Activated CD4-positive, alpha-beta T cell treated with anti-CD3 and anti-CD28 coated beads, Interleukin-2, Interleukin-6, amounts not matched to agents 100 ng/mL and 50 ng/mL, durations not matched to agents 16 hours and 8 hours (primary cell): Measurements from ENCODE around the gene CAPZA1.
"Not testable (repeated sequence)": the region's sequence is repeated elsewhere in the genome, so short reads cannot be mapped to it uniquely, and the experiment has no call there.

ENCODE experiments used
- DNase-seq: peaks from one replicate; pipeline ENCODE4 v3.0.0-alpha.2; 2020

The CAPZA1 gene

GRCh38 chr1:112619518-112620376, at the start of gene CAPZA1:
Gene CAPZA1 (plus strand): TSS chr1:112619832. CDS start chr1:112619845, 13 bp downstream.
- peak; percentile 96 for DNase-seq

GRCh38 chr1:112575154-112575804, 44.4 kb upstream of the CAPZA1 start:
- DNase-seq, result no peak

DNA sequence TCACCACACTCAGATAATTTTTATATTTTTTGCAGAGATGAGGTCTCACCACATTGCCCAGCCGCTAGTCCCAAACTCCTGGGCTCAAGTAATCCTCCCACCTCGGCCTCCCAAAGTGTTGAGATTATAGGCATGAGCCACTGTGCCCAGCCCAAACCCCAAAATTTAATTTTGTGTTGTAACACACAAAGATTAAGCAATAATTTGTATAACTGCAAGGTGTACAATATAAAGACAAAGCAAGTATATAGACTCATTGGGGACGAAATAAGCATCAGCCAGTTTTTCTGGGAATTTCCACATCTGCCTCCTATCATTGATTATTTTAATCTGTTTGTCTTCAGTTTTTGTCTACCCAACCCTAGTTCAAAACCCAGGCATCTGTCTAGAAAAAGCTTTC, 43.4 kb upstream of the CAPZA1 start:
- no peak for DNase-seq

DNA sequence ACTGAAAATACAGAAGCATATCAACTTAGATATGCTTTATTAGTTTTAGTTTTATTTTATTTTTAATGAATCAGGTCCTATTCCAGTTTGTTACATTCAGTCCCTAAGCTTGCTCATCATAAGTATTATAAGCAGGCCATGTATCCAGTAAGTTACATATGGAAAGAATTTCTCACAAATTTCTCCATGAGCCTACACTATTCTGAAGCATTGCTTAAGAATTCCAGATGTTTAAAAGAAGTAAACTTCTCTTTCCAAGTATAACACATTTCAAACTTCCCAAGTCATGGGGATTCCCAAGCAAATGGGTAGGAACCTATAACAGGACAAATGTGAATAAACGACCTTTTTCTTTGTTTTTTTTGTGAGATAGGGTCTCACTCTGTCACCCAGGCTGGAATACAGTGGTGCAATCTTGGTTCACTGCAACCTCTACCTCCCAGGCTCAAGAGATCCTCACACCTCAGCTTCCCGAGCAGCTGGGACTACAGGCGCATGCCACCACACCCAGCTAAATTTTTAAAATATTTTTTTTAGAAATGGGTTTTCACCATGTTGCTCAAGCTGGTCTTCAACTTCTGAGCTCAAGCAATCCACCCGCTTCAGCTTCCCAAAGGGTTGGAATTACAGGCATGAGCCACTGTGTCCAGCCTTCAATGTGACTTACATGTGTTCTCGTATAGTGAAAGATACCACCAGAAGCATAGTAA, 39.7 kb upstream of the CAPZA1 start:
- DNase-seq, result no peak

DNA sequence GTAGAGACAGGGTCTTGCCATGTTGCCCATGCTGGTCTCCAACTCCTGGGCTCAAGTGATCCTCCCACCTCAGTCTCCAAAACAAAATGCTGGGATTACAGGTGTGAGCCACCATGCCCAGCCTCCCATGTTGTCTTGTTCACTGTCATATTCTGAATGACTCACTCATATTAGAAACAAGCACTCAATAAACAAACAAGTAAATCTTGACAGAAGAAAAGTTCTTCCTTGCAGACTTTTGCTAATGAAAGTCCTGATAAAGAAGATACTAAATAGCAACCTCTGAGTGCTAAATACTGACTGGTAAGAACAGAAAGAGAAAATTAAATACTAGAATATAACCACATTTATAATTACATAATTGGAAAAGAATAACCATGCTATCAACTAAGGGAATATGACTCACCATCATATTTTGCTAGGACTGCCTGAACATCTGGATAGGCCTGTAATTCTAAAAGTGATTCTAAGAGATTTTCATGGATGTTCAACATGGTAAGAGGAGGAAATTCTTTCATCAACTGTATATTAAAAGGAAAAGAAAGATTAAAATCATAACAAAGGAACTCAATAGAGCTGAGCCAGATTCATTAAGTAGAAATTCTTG, 37.9 kb upstream of the CAPZA1 start:
- no peak for DNase-seq

DNA sequence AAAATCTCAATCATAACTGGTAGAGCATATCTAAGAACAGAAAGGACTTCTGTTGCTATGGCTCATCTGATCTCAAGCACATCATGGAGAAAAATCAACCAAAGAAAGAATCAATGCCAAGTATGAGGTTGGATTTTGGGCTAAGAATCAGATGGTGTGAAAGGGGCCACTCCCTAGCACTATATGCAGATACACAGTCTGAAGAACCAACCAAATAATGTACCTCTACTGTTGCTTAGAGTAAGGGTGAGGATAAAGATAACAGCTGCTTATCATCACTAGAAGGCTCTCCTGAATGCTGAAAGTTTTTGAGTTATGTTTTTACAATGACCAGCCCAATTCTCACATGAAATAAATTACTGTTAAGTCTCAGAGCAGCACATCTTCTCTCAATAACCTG, 36.3 kb upstream of the CAPZA1 start:
- DNase-seq, result no peak

GRCh38 chr1:112589766-112590165, 29.9 kb upstream of the CAPZA1 start:
- no peak for DNase-seq

DNA sequence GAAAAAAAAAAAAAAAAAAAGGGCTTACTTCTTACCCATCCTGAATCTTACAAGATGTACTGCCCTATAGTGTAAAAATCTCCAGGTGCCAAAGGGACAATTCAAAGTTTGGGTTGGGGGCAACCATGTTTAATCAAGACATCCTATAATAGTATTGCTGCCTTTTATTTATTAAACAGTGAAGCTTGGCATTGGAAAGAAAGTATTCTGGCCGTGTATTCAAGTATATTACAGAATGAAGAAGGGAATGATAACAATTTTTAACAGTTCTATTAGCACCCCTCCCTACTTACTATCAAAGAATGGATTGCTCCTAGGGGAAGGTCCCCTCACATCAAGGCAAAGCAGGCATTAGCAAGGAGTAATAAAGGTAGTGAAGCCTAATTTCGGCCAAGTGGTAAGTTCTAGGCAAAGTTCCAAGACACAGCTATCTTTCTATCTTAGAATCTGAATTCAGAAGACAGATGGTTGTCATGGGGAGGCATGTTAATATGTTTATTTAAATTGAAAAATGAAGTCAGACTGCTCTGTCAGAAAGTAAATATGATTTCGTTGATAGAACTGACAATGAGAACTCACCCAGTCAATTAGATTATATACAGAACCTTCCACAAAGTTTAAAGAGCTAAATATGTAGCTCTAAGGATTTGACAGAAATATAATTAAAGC, 25.3 kb upstream of the CAPZA1 start:
- DNase-seq, result no peak

DNA sequence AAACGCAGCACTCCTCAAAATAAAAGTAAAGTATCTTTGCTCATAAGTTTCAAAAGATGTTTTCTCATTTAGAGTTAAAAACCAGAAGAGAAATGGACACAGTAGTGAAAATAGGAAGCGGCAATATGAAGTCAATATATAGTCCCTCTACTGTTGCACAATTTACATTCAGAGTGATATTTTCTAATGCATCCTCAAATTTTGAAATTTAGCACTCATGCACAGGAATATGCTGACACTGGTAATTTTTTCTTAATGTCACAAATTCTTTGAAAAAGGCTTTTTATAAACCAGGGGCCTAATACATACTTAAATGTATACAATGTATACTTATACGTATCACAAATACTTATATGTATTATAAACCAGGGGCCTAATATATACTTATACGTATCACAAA, 20.2 kb upstream of the CAPZA1 start:
- DNase-seq, result no peak

DNA sequence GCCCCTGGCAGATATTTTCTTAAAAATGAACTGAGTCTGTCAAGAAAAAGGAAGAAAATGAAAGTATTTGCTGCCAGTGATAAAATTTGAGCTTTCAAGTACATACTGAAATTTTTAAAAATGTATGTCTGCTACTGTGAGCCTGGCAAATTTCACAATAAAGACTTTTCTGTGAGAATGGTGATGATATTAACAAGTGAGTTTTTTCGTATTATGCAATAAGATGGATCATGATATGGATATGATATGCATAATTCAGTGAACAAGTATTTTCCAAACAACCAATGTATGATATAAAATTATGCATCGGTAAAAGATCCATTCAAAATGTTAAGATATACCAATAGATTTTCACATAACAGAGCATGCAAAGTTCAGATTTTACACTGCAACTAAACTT, 16.6 kb upstream of the CAPZA1 start:
- DNase-seq, result no peak

DNA sequence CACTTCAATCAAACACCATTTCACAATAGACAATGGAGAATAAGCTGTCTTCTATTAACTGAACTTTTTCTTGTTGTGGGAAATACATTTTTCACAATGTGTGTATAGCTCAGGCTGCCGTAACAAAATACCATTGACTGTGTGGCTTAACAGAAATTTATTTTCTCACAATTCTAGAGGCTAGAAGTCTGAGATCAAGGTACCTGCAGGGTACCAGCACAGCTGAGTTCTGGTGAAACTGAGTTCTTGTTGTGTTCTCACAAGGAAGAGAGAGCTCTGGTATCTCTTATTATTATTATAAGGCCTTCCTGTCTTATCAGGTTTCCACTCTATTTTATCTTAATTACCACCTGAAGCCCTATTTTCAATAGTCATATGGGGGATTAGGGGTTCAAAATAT, 16.1 kb upstream of the CAPZA1 start:
- no peak for DNase-seq

GRCh38 chr1:112605633-112606327, 13.9 kb upstream of the CAPZA1 start:
- DNase-seq, result peak; percentile 47

GRCh38 chr1:112614460-112615065, 5.1 kb upstream of the CAPZA1 start:
- peak; percentile 37 for DNase-seq

DNA sequence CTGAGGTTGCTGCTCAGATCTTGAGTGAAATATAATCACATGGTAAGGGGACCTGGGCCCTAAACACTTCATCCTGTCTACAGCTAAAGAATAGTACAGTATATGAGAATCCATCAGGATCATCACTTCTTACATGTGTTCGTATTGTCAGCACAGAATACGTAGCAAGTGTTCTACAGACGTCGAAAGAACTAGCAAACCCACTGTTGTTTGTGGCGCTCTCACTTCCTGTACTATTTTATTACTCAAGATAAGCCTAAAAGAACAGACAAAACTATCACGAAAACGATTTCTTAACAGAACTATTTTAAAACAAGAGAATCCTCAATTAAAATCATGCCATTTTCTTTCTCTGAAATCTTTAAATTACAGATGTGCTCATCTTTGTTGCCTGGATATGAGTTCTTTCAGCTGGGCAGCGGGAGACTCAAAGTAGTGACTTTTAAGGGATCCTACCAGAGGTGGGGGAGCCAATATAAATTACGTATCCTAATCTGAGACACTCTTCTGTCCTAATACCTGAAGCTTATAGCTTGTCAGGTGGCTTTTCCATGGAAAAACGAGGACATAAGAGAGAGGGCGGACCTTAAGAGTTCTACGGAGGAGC, 1.4 kb upstream of the CAPZA1 start:
- peak; percentile 59 for DNase-seq

- peak; percentile 66 for DNase-seq
Observed at GRCh38 chr1:112618721-112619517, 713 bp upstream of the CAPZA1 start, which contains the start of gene ST7L. Gene ST7L (minus strand): TSS chr1:112619141. CDS start chr1:112619113, 28 bp downstream.

DNA sequence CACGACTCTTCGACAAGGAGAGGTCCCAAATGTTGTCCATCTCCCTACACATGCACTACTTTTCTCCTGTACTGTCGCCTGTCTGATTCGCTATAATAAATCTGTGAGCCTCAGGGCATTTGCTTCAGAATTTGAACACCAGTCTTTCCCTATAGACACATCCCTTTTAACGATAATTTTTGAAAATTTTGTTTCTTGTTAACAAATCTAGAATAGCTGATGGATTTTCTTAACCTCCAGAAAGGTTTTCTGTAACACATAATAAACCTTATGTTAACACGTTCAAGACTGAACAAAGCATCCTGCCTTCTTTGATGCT, 704 bp downstream of the CAPZA1 start:
- no peak for DNase-seq

- DNase-seq, result not testable (repeated sequence)
Observed at GRCh38 chr1:112624493-112624892, 4.9 kb downstream of the CAPZA1 start.

DNA sequence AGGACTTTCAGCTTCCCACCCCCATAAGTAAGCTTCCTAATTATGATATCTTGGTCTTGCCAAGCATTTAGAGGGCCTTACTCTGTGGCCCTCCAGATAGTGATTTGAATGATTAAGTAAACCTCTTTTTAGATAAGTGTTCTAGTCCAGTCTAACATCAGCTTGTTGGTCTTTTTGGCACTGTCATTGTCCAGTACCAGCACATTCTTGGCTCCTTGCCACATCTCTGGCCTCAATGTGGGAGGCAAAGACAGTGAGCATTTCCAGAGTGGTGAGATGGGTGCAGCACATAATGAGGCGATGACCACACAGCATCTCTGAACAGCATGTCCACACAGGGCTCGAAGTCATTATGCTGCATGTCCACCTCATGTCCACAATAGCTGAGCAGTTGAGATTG, 6.1 kb downstream of the CAPZA1 start:
- DNase-seq, result no peak

DNA sequence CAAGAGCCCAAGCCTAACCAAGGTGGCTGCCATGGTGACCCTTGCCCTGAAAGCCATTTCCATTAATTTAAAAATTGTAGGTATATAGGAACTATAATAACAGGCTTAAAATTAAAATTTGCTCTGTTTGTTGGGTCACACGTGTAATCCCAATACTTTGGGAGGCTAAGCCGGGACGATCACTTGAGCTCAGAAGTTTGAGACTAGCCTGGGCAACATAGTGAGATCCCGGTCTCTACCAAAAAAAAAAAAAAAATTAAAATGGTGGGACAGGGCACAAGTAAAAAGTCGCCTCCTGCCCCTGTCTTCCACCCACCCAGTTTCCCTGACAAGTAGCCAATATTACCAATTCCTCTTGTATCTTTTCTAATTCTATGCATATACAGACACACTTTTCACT, 6.6 kb downstream of the CAPZA1 start:
- DNase-seq, result no peak

DNA sequence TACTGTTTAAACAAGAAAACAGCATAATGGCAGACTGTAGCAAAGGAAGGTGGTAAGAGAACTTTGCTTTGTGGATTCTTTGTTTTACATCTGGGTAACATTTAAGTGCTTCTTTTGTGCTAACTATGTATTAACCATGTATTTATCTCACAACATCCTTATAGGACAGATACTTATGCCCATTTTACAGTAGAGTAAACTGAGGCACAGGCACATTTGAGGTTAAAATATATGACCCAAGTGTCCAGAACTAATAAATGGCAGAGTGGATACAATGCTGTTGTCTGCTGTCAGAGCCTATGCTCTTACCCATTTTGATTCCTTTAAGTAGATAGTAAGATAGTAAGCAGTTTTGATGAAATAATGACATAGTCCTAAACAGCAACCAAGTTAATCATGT, 7.3 kb downstream of the CAPZA1 start:
- DNase-seq, result no peak
